DOHH2 (cell line): ENCODE results near the gene SYNRG.

Experiments used
- H3F3A ChIP-seq: fragments of 200-600 bp; sonication (generic), shearing (Covaris generic); 2 replicates; pipeline ENCODE4 v1.6.0; 2016; ENCODE audit warnings: antibody characterized with exemption, mild to moderate bottlenecking; ENCODE audit not compliant: control insufficient read depth, insufficient read depth
- H3K27ac ChIP-seq: fragments of 200-600 bp; sonication (generic); 2 replicates; pipeline ENCODE4 v1.5.1; 2014; ENCODE audit warnings: low read depth, mild to moderate bottlenecking, low read length, moderate library complexity
- H3K27me3 ChIP-seq: fragments of 200-600 bp; sonication (generic); 2 replicates; pipeline ENCODE4 v1.6.1; 2014; ENCODE audit warnings: mild to moderate bottlenecking, low read length, mixed read lengths; ENCODE audit not compliant: control insufficient read depth
- H3K36me3 ChIP-seq: fragments of 200-600 bp; sonication (generic); 2 replicates; pipeline ENCODE4 v1.6.1; 2014; ENCODE audit warnings: mild to moderate bottlenecking, low read length, moderate library complexity, mixed read lengths; ENCODE audit not compliant: control insufficient read depth
- H3K4me1 ChIP-seq: fragments of 200-600 bp; sonication (generic); 2 replicates; pipeline ENCODE4 v1.6.1; 2014; ENCODE audit warnings: mild to moderate bottlenecking, low read length, mixed read lengths; ENCODE audit not compliant: control insufficient read depth
- H3K4me2 ChIP-seq: fragments of 200-600 bp; sonication (generic); 2 replicates; pipeline ENCODE4 v1.6.0; 2014; ENCODE audit warnings: mild to moderate bottlenecking, low read length, moderate library complexity
- H3K4me3 ChIP-seq: fragments of 200-600 bp; sonication (generic); 2 replicates; pipeline ENCODE4 v1.5.1; 2014; ENCODE audit warnings: mild to moderate bottlenecking, low read length, mixed read lengths
- H3K79me2 ChIP-seq: fragments of 200-600 bp; sonication (generic); 2 replicates; pipeline ENCODE4 v1.6.1; 2014; ENCODE audit warnings: mild to moderate bottlenecking, low read length, mixed read lengths; ENCODE audit not compliant: control insufficient read depth
- H3K9me2 ChIP-seq: fragments of 200-600 bp; sonication (generic); replicated peaks from 2 replicates; pipeline ENCODE4 v1.6.1; 2014; ENCODE audit warnings: mild to moderate bottlenecking, low read length, mixed read lengths; ENCODE audit not compliant: control insufficient read depth
- H3K9me3 ChIP-seq: fragments of 200-600 bp; sonication (generic); 2 replicates; pipeline ENCODE4 v1.6.1; 2014; ENCODE audit warnings: antibody characterized with exemption, low read length, mixed read lengths; ENCODE audit not compliant: control insufficient read depth, insufficient read depth
- H4K20me1 ChIP-seq: fragments of 200-600 bp; sonication (generic); 2 replicates; pipeline ENCODE4 v1.6.0; 2014; ENCODE audit warnings: low read depth, mild to moderate bottlenecking, antibody characterized with exemption, low read length, moderate library complexity; ENCODE audit not compliant: control insufficient read depth, insufficient read depth
- CTCF ChIP-seq: fragments of 200-600 bp; sonication (generic); IDR thresholded peaks from one replicate; pipeline ENCODE4 v1.5.1; 2014; ENCODE audit warnings: antibody characterized with exemption, mild to moderate bottlenecking, low read depth, low read length; ENCODE audit not compliant: poor library complexity, severe bottlenecking
- EZH2phosphoT487 ChIP-seq: fragments of 200-600 bp; sonication (generic); IDR thresholded peaks from 2 replicates; pipeline ENCODE4 v1.6.1; 2017; ENCODE audit warnings: borderline replicate concordance, mild to moderate bottlenecking, antibody characterized with exemption, low read length, moderate library complexity, mixed read lengths

The SYNRG gene

DNA sequence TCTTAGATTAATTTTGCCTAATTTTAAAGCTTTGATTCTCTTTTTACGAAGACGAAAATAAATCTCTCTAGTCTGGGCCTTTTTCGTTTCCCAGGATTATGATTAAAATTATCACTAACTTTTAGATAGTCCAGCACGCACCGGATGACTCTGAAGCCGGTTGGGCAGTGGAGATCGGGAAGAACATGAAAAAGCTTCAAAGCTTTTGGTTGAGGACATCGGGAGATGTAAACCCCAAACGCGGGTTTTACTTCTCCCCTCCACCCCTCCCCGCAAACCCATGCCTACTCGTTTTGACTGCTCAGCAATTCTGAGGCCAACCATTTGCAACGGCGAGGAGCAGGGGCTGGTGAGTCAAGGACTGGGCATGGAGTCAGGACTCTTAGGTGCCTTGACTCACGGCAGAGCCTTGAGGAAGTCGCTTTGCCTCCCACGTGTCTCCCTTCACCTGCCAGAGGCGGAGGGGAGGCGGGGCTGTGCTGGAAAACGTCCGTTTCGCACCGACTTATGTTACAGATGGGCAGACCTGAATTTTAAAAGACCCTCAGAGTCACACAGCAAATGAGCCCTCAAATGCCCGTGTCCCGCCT is 120.5 kb downstream of the SYNRG start:
- Histone ChIP-seq H3K9me2 (no peaks in the 10 kb centered on the region), H3K4me1 (peaks cover 47% of the 10 kb centered on the region), H3F3A (peaks cover 25% of the 10 kb centered on the region; the same call in 1 of the 2 replicates), H3K9me3 (no peaks in the 10 kb centered on the region), H3K27me3 (no peaks in the 10 kb centered on the region), H3K4me3 (peak overlapping the region; percentile 92), H3K4me2 (peak overlapping the region; percentile 72), H3K27ac (peak overlapping the region; percentile 66), H3K79me2 (peaks cover 36% of the 10 kb centered on the region), H4K20me1 (0 out of 2 replicates have a peak, but pooled peaks cover 5% of the 10 kb centered on the region), H3K36me3 (no peaks in the 10 kb centered on the region)
- TF ChIP-seq CTCF = no peak

GRCh38 chr17:37488009-37488604 is 121.1 kb downstream of the SYNRG start:
- Histone ChIP-seq H3K9me2 (no peaks in the 10 kb centered on the region), H3K36me3 (no peaks in the 10 kb centered on the region), H3K27ac (no peak overlapping the region), H3K27me3 (no peaks in the 10 kb centered on the region), H3K4me3 (peak overlapping the region; percentile 92), H3K79me2 (peaks cover 30% of the 10 kb centered on the region), H3K4me2 (peak overlapping the region; percentile 72), H3K9me3 (no peaks in the 10 kb centered on the region), H3F3A (peaks cover 25% of the 10 kb centered on the region; the same call in 1 of the 2 replicates), H4K20me1 (0 out of 2 replicates have a peak, but pooled peaks cover 5% of the 10 kb centered on the region), H3K4me1 (peaks cover 47% of the 10 kb centered on the region)
- TF ChIP-seq EZH2phosphoT487 (no peak), CTCF (no peak)

DNA sequence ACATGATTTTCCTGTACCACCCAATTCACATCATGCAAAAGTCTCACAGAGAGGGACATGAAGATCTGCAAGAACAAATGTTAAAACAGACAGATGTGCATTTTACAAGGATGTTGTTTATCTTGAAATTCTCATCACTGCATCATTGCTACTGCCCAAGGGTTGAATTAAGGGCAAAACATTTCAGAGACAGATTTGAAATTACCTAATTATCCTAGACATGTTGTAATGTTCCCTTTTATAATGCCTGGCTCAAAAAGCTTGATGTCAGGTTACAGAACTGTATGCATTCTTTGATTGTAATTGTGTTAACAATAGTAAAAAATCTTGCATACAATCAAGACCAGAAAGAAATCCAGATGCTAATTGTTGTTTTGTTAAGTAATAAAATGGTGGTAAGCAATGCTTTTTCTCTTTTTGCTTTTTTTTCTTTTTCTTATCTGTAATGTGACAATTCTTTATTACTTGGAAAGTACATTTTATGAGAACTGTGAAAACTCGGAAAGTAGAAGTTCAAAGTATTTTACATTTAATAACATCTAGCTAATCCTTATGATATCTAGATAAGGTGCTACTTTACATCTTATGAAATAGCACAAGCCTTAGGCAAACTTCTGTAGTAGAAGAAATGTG is 123.2 kb downstream of the SYNRG start:
- peaks cover 35% of the 10 kb centered on the region for H3K4me1 ChIP-seq
- H3K79me2 ChIP-seq = peaks cover 9% of the 10 kb centered on the region
- TF ChIP-seq CTCF (no peak), EZH2phosphoT487 (no peak)
- H3K4me2 ChIP-seq = no peak overlapping the region
- H3K9me2 ChIP-seq = no peaks in the 10 kb centered on the region
- H3K9me3 ChIP-seq = no peaks in the 10 kb centered on the region
- H3K27ac ChIP-seq = no peak overlapping the region
- H3K36me3 ChIP-seq = no peaks in the 10 kb centered on the region
- no peaks in the 10 kb centered on the region for H3K27me3 ChIP-seq
- no peak overlapping the region for H3K4me3 ChIP-seq
- H3F3A ChIP-seq = peaks cover 17% of the 10 kb centered on the region; the same call in 1 of the 2 replicates
- no peaks in the 10 kb centered on the region for H4K20me1 ChIP-seq
